ENCODE measurements around the gene S100A3.

The S100A3 gene

DNA sequence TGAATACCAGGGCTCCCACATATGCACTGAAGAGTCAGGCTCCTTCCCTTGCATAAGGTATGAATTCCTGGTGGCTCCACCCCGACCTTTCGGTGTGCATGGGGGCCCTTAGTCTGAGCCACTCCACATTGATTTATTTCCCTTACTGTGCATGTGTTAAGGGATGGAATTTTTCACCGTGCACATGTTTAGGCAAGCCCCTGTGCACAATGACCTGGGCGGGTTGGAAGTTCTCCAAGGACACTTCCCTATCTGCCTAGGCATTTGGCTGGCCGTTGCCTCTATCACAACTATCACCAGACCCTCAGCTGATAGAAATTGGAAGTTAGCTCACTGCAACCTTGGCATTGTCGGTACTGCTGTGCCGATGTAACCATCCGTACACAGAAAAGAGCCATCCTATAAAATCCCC is 22.9 kb downstream of the S100A3 start:
- TF ChIP-seq EP300 (IDR thresholded peaks at IDR 0.05; ENCODE audit: borderline replicate concordance): no peak
- TF ChIP-seq TCF12 (IDR thresholded peaks at IDR 0.05; ENCODE audit: low read depth): no peak
- TF ChIP-seq CREB1 (IDR thresholded peaks at IDR 0.05; ENCODE audit: low read depth): no peak
- TF ChIP-seq RAD21 (IDR thresholded peaks at IDR 0.05; ENCODE audit: low read depth): no peak
- TF ChIP-seq FOXM1 (IDR thresholded peaks at IDR 0.05; ENCODE audit: borderline replicate concordance, low read depth): no peak
- TF ChIP-seq EGR1 (IDR thresholded peaks at IDR 0.05): no peak
- no peak for TF ChIP-seq USF1 (IDR thresholded peaks at IDR 0.05)
- TF ChIP-seq MAX (IDR thresholded peaks at IDR 0.05): no peak
- TF ChIP-seq ZBTB7A (IDR thresholded peaks at IDR 0.05; ENCODE audit: low read depth): no peak
- TF ChIP-seq CEBPB (IDR thresholded peaks at IDR 0.05): no peak

DNA sequence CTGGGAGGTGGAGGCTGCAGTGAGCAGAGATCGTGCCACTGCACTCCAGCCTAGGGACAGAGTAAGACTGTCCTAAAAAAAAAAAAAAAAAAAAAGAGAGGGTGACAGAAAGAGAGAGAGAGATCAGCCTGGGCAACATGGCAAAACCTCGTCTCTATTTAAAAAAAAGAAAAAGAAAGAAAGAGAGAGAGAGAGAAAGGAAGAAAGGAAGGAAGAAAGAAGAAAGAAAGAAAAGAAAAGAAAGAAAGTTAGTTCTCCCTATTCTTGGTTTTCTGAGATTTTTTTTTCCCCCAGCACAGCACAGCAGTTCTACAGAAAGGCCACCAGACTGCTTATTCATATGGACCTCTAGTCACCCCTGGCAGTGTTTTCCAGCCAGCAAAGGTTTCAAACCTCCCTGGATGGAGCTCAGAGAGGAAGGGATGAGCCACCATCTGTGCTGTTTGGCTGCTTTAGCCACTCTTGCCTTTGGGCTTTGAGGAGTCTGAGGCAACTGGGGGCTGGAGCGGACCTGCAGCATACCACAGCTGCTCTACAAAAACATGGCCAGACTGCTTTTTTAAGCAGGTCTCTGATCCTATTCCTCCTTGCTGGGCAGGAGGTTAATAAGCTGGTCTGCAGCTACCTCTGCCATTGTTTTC is 23.9 kb downstream of the S100A3 start:
- TF ChIP-seq EGR1 (IDR thresholded peaks at IDR 0.05): no peak
- no peak for TF ChIP-seq NFIC (IDR thresholded peaks at IDR 0.05)
- no peak for TF ChIP-seq MAX (IDR thresholded peaks at IDR 0.05)
- no peak for TF ChIP-seq CEBPB (IDR thresholded peaks at IDR 0.05)
- no peak for TF ChIP-seq FOXM1 (IDR thresholded peaks at IDR 0.05; ENCODE audit: borderline replicate concordance, low read depth)
- TF ChIP-seq TCF12 (IDR thresholded peaks at IDR 0.05; ENCODE audit: low read depth): no peak
- no peak for TF ChIP-seq EP300 (IDR thresholded peaks at IDR 0.05; ENCODE audit: borderline replicate concordance)
- TF ChIP-seq TAF1 (IDR thresholded peaks at IDR 0.05; ENCODE audit: low read depth): no peak
- TF ChIP-seq USF1 (IDR thresholded peaks at IDR 0.05): no peak
- no peak for TF ChIP-seq TEAD4 (IDR thresholded peaks at IDR 0.05)
- TF ChIP-seq CREB1 (IDR thresholded peaks at IDR 0.05; ENCODE audit: low read depth): no peak
- no peak for TF ChIP-seq ZBTB7A (IDR thresholded peaks at IDR 0.05; ENCODE audit: low read depth)

DNA sequence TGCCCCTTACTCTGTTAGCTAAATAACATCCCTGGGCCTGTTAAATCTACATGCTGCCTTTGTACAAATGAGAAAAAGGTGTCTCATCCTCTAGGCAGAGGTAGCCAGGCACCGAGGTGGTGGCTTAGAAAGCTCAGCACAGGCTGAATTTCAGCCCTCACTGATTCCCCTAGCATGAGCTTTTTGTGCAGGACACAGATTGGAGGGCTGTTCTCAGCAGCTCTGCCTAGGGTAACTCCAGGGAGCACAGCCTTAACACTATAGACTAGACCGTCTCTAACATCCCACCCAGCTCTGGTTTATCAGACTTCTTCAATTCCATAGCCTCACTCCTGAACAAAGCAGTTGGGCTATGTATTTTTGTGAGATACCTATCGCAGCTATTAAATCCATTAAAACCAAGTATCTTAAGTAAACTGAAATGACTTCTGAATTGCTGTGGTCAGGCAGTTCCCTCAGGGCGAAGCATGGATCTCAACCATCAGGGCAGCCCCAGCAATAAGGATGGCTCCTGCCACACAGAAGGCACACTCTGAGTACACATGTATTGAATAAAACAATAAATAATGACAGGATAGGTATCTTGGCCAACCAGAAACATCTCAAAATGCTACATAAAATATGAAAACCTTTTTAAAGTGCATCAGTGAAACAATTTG is 28.1 kb downstream of the S100A3 start:
- no peak for TF ChIP-seq TAF1 (IDR thresholded peaks at IDR 0.05; ENCODE audit: low read depth)
- TF ChIP-seq ZBTB7A (IDR thresholded peaks at IDR 0.05; ENCODE audit: low read depth): no peak
- TF ChIP-seq EP300 (IDR thresholded peaks at IDR 0.05; ENCODE audit: borderline replicate concordance): no peak
- TF ChIP-seq FOXM1 (IDR thresholded peaks at IDR 0.05; ENCODE audit: borderline replicate concordance, low read depth): no peak
- TF ChIP-seq MAX (IDR thresholded peaks at IDR 0.05): no peak
- TF ChIP-seq EGR1 (IDR thresholded peaks at IDR 0.05): no peak
- no peak for TF ChIP-seq CREB1 (IDR thresholded peaks at IDR 0.05; ENCODE audit: low read depth)
- no peak for TF ChIP-seq TEAD4 (IDR thresholded peaks at IDR 0.05)
- TF ChIP-seq NFIC (IDR thresholded peaks at IDR 0.05): no peak
- no peak for TF ChIP-seq CEBPB (IDR thresholded peaks at IDR 0.05)
- TF ChIP-seq TCF12 (IDR thresholded peaks at IDR 0.05; ENCODE audit: low read depth): no peak
- TF ChIP-seq RAD21 (IDR thresholded peaks at IDR 0.05; ENCODE audit: low read depth): no peak

DNA sequence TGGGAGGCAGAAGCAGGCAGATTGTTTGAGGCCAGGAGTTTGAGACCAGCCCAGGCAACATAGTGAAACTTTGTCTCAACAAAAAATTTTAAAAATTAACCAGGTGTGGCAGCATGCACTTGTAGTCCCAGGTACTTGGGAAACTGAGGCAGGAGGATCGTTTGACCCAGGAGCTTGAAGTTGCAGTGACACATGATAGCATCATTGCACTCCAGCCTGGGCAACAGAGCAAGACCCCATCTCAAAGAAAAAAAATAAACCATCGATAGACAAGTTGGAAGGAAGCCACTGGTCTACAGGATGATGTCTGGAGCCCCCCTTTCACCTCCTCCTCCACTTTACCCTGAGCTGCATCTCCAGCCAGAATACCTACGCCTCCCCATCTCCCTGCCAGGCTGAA is 29.8 kb downstream of the S100A3 start:
- no peak for TF ChIP-seq TCF12 (IDR thresholded peaks at IDR 0.05; ENCODE audit: low read depth)
- no peak for TF ChIP-seq NFIC (IDR thresholded peaks at IDR 0.05)

DNA sequence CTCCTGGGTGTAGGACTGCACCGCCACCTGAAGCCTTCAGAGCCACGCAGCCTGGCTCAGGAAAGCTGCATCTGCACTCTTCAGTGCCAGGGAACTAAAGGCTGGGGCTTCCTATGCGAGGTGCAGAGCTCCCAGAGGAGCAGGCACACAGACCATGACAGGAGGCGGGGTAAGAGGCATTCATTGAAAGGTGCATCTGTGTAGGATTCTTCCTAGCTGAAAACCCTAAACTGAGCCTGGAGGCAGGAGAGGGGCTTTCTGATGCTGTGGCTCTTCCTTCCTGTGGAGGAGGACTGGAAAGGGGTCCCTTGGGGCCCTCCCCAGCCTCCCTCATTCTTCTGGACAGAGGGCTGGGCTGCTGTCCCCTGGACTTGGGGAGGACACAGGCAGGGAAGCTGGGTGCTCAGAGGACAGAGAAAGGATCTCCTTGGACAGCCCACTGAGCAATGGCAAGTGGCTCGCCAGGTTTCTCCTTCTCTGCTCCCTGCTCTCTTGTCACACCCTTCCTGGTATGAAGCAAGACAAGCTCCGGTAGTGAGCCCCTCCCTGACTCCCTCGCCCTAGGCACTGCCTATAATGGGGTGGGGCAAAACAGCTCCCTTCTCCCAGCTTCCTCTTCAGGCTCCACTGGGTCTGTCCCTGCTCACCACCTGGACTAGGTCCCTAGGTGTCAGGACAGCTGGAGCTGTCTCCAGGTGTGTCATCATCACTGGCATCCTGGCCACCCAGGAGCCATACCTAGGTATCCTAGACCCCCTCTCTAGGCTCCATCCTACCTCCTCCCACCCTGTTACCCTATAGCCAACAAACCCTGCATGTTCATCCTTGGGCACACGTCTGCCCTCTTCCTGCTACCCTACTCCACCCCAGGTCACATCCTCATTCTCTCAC is 33.3 kb downstream of the S100A3 start:
- TF ChIP-seq TCF12 (IDR thresholded peaks at IDR 0.05; ENCODE audit: low read depth) (no peak), EP300 (IDR thresholded peaks at IDR 0.05; ENCODE audit: borderline replicate concordance) (no peak), MAX (IDR thresholded peaks at IDR 0.05) (no peak), ZBTB7A (IDR thresholded peaks at IDR 0.05; ENCODE audit: low read depth) (no peak), YY1 (IDR thresholded peaks at IDR 0.05; ENCODE audit: low read depth) (no peak), TAF1 (IDR thresholded peaks at IDR 0.05; ENCODE audit: low read depth) (no peak), CEBPB (IDR thresholded peaks at IDR 0.05) (peak; percentile 90), RAD21 (IDR thresholded peaks at IDR 0.05; ENCODE audit: low read depth) (no peak)
- TF ChIP-seq, protein P1, sequence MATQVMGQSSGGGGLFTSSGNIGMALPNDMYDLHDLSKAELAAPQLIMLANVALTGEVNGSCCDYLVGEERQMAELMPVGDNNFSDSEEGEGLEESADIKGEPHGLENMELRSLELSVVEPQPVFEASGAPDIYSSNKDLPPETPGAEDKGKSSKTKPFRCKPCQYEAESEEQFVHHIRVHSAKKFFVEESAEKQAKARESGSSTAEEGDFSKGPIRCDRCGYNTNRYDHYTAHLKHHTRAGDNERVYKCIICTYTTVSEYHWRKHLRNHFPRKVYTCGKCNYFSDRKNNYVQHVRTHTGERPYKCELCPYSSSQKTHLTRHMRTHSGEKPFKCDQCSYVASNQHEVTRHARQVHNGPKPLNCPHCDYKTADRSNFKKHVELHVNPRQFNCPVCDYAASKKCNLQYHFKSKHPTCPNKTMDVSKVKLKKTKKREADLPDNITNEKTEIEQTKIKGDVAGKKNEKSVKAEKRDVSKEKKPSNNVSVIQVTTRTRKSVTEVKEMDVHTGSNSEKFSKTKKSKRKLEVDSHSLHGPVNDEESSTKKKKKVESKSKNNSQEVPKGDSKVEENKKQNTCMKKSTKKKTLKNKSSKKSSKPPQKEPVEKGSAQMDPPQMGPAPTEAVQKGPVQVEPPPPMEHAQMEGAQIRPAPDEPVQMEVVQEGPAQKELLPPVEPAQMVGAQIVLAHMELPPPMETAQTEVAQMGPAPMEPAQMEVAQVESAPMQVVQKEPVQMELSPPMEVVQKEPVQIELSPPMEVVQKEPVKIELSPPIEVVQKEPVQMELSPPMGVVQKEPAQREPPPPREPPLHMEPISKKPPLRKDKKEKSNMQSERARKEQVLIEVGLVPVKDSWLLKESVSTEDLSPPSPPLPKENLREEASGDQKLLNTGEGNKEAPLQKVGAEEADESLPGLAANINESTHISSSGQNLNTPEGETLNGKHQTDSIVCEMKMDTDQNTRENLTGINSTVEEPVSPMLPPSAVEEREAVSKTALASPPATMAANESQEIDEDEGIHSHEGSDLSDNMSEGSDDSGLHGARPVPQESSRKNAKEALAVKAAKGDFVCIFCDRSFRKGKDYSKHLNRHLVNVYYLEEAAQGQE (IDR thresholded peaks at IDR 0.05; ENCODE audit: low read depth): no peak

DNA sequence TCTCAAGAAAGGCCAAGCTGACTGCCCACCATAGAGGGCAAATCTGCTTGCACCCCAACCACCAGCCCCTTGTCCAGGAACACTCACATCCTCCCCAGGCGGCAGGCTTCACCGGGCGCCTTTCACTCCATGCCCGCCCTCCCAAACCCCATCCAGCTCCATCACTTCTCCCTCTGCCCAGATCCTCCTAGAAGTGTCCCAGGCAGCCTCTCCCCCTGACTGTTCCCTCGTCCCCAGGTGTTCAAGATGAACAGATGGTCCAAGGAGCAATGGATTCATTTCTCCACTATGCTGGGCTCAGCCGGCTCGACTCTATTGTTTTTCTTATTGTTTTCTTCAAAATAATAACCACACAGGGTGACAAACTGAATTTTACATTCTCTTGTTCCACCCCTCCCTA is 35.4 kb downstream of the S100A3 start:
- TF ChIP-seq EGR1 (IDR thresholded peaks at IDR 0.05): no peak
- TF ChIP-seq CREB1 (IDR thresholded peaks at IDR 0.05; ENCODE audit: low read depth): no peak
